ENCODE data around the gene CHGA.

The CHGA gene

GRCh38 chr14:92890830-92891588, 31.9 kb upstream of the CHGA start:
- Histone ChIP-seq H3K27me3 (ENCODE audit: control insufficient read depth, insufficient read depth, low read length) (no peaks in the 10 kb centered on the region), H3K9ac (ENCODE audit: low read depth, low read length) (no peak overlapping the region), H3K4me3 (ENCODE audit: low read depth, low read length) (no peak overlapping the region), H3K9me3 (ENCODE audit: control insufficient read depth, insufficient read depth, low read length) (no peaks in the 10 kb centered on the region), H3K36me3 (ENCODE audit: control insufficient read depth, insufficient read depth, low read length) (no peaks in the 10 kb centered on the region), H3K4me1 (ENCODE audit: control insufficient read depth, insufficient read depth, low read length) (no peaks in the 10 kb centered on the region)

- no peaks in the 10 kb centered on the region for H3K9me3 ChIP-seq (ENCODE audit: control insufficient read depth, insufficient read depth, low read length)
- H3K27me3 ChIP-seq (ENCODE audit: control insufficient read depth, insufficient read depth, low read length): no peaks in the 10 kb centered on the region
- H3K9ac ChIP-seq (ENCODE audit: low read depth, low read length): no peak overlapping the region
- no peaks in the 10 kb centered on the region for H3K4me1 ChIP-seq (ENCODE audit: control insufficient read depth, insufficient read depth, low read length)
- H3K36me3 ChIP-seq (ENCODE audit: control insufficient read depth, insufficient read depth, low read length): no peaks in the 10 kb centered on the region
- H3K4me3 ChIP-seq (ENCODE audit: low read depth, low read length): no peak overlapping the region
Observed at GRCh38 chr14:92892589-92892988, 30.4 kb upstream of the CHGA start.

GRCh38 chr14:92895352-92895878, 27.5 kb upstream of the CHGA start:
- Histone ChIP-seq H3K9ac (ENCODE audit: low read depth, low read length) (no peak overlapping the region), H3K36me3 (ENCODE audit: control insufficient read depth, insufficient read depth, low read length) (no peaks in the 10 kb centered on the region), H3K4me1 (ENCODE audit: control insufficient read depth, insufficient read depth, low read length) (no peaks in the 10 kb centered on the region), H3K4me3 (ENCODE audit: low read depth, low read length) (no peak overlapping the region), H3K9me3 (ENCODE audit: control insufficient read depth, insufficient read depth, low read length) (no peaks in the 10 kb centered on the region), H3K27me3 (ENCODE audit: control insufficient read depth, insufficient read depth, low read length) (no peaks in the 10 kb centered on the region)

- no peak overlapping the region for H3K9ac ChIP-seq (ENCODE audit: low read depth, low read length)
- H3K9me3 ChIP-seq (ENCODE audit: control insufficient read depth, insufficient read depth, low read length): no peaks in the 10 kb centered on the region
Observed at GRCh38 chr14:92897922-92898565, 24.9 kb upstream of the CHGA start.

GRCh38 chr14:92898566-92899131, 24.3 kb upstream of the CHGA start:
- Histone ChIP-seq H3K36me3 (ENCODE audit: control insufficient read depth, insufficient read depth, low read length) (no peaks in the 10 kb centered on the region), H3K9me3 (ENCODE audit: control insufficient read depth, insufficient read depth, low read length) (no peaks in the 10 kb centered on the region), H3K27me3 (ENCODE audit: control insufficient read depth, insufficient read depth, low read length) (peaks cover 12% of the 10 kb centered on the region), H3K9ac (ENCODE audit: low read depth, low read length) (no peak overlapping the region), H3K4me3 (ENCODE audit: low read depth, low read length) (no peak overlapping the region), H3K4me1 (ENCODE audit: control insufficient read depth, insufficient read depth, low read length) (no peaks in the 10 kb centered on the region)

More at GRCh38 chr14:92897922-92898565, 24.9 kb upstream of the CHGA start:
- Histone ChIP-seq H3K27me3 (ENCODE audit: control insufficient read depth, insufficient read depth, low read length) (peaks cover 7% of the 10 kb centered on the region), H3K36me3 (ENCODE audit: control insufficient read depth, insufficient read depth, low read length) (no peaks in the 10 kb centered on the region), H3K4me1 (ENCODE audit: control insufficient read depth, insufficient read depth, low read length) (no peaks in the 10 kb centered on the region), H3K4me3 (ENCODE audit: low read depth, low read length) (no peak overlapping the region)

- Histone ChIP-seq H3K27me3 (ENCODE audit: control insufficient read depth, insufficient read depth, low read length) (peaks cover 12% of the 10 kb centered on the region), H3K4me3 (ENCODE audit: low read depth, low read length) (no peak overlapping the region), H3K36me3 (ENCODE audit: control insufficient read depth, insufficient read depth, low read length) (no peaks in the 10 kb centered on the region), H3K9ac (ENCODE audit: low read depth, low read length) (no peak overlapping the region), H3K4me1 (ENCODE audit: control insufficient read depth, insufficient read depth, low read length) (no peaks in the 10 kb centered on the region), H3K9me3 (ENCODE audit: control insufficient read depth, insufficient read depth, low read length) (no peaks in the 10 kb centered on the region)
Observed at GRCh38 chr14:92900660-92901059, 22.3 kb upstream of the CHGA start.

- Histone ChIP-seq H3K9me3 (ENCODE audit: control insufficient read depth, insufficient read depth, low read length) (no peaks in the 10 kb centered on the region), H3K4me3 (ENCODE audit: low read depth, low read length) (no peak overlapping the region), H3K4me1 (ENCODE audit: control insufficient read depth, insufficient read depth, low read length) (no peaks in the 10 kb centered on the region), H3K36me3 (ENCODE audit: control insufficient read depth, insufficient read depth, low read length) (no peaks in the 10 kb centered on the region), H3K27me3 (ENCODE audit: control insufficient read depth, insufficient read depth, low read length) (peaks cover 12% of the 10 kb centered on the region), H3K9ac (ENCODE audit: low read depth, low read length) (no peak overlapping the region)
Observed at GRCh38 chr14:92902191-92902590, 20.8 kb upstream of the CHGA start.

GRCh38 chr14:92902726-92903125, 20.2 kb upstream of the CHGA start:
- H3K9me3 ChIP-seq (ENCODE audit: control insufficient read depth, insufficient read depth, low read length): no peaks in the 10 kb centered on the region
- H3K4me1 ChIP-seq (ENCODE audit: control insufficient read depth, insufficient read depth, low read length): no peaks in the 10 kb centered on the region
- H3K27me3 ChIP-seq (ENCODE audit: control insufficient read depth, insufficient read depth, low read length): peaks cover 12% of the 10 kb centered on the region
- no peak overlapping the region for H3K9ac ChIP-seq (ENCODE audit: low read depth, low read length)
- no peaks in the 10 kb centered on the region for H3K36me3 ChIP-seq (ENCODE audit: control insufficient read depth, insufficient read depth, low read length)
- H3K4me3 ChIP-seq (ENCODE audit: low read depth, low read length): no peak overlapping the region

- Histone ChIP-seq H3K36me3 (ENCODE audit: control insufficient read depth, insufficient read depth, low read length) (no peaks in the 10 kb centered on the region), H3K9ac (ENCODE audit: low read depth, low read length) (no peak overlapping the region), H3K4me1 (ENCODE audit: control insufficient read depth, insufficient read depth, low read length) (no peaks in the 10 kb centered on the region), H3K4me3 (ENCODE audit: low read depth, low read length) (no peak overlapping the region), H3K9me3 (ENCODE audit: control insufficient read depth, insufficient read depth, low read length) (no peaks in the 10 kb centered on the region), H3K27me3 (ENCODE audit: control insufficient read depth, insufficient read depth, low read length) (peaks cover 12% of the 10 kb centered on the region)
Observed at GRCh38 chr14:92903359-92903758, 19.6 kb upstream of the CHGA start.

GRCh38 chr14:92905667-92906066, 17.3 kb upstream of the CHGA start:
- H3K9ac ChIP-seq (ENCODE audit: low read depth, low read length): no peak overlapping the region
- no peak overlapping the region for H3K4me3 ChIP-seq (ENCODE audit: low read depth, low read length)
- H3K4me1 ChIP-seq (ENCODE audit: control insufficient read depth, insufficient read depth, low read length): no peaks in the 10 kb centered on the region
- no peaks in the 10 kb centered on the region for H3K9me3 ChIP-seq (ENCODE audit: control insufficient read depth, insufficient read depth, low read length)
- H3K36me3 ChIP-seq (ENCODE audit: control insufficient read depth, insufficient read depth, low read length): no peaks in the 10 kb centered on the region
- peaks cover 12% of the 10 kb centered on the region for H3K27me3 ChIP-seq (ENCODE audit: control insufficient read depth, insufficient read depth, low read length)

GRCh38 chr14:92906420-92906819, 16.5 kb upstream of the CHGA start:
- H3K27me3 ChIP-seq (ENCODE audit: control insufficient read depth, insufficient read depth, low read length): peaks cover 12% of the 10 kb centered on the region
- no peak overlapping the region for H3K9ac ChIP-seq (ENCODE audit: low read depth, low read length)
- no peaks in the 10 kb centered on the region for H3K4me1 ChIP-seq (ENCODE audit: control insufficient read depth, insufficient read depth, low read length)
- H3K36me3 ChIP-seq (ENCODE audit: control insufficient read depth, insufficient read depth, low read length): no peaks in the 10 kb centered on the region
- H3K4me3 ChIP-seq (ENCODE audit: low read depth, low read length): no peak overlapping the region
- no peaks in the 10 kb centered on the region for H3K9me3 ChIP-seq (ENCODE audit: control insufficient read depth, insufficient read depth, low read length)

- Histone ChIP-seq H3K36me3 (ENCODE audit: control insufficient read depth, insufficient read depth, low read length) (no peaks in the 10 kb centered on the region), H3K9ac (ENCODE audit: low read depth, low read length) (no peak overlapping the region), H3K4me1 (ENCODE audit: control insufficient read depth, insufficient read depth, low read length) (no peaks in the 10 kb centered on the region), H3K27me3 (ENCODE audit: control insufficient read depth, insufficient read depth, low read length) (peaks cover 12% of the 10 kb centered on the region), H3K9me3 (ENCODE audit: control insufficient read depth, insufficient read depth, low read length) (no peaks in the 10 kb centered on the region), H3K4me3 (ENCODE audit: low read depth, low read length) (no peak overlapping the region)
Observed at GRCh38 chr14:92906823-92907222, 16.1 kb upstream of the CHGA start.

Data from iPS-15b (cell line).